ENCODE results near the gene FILIP1. TPM values are rescaled to one million over a fixed set of nuclear protein-coding genes. Genes with fewer than 3 reads are reported as not detected.

The FILIP1 gene
- total and polyA plus RNA-seq, 10 of the 15 experiments (the other 5 are each of a cell fraction or from before 2014, with no cell fraction given) = 0.23 to 2.0 (median 0.44) TPM

DNA sequence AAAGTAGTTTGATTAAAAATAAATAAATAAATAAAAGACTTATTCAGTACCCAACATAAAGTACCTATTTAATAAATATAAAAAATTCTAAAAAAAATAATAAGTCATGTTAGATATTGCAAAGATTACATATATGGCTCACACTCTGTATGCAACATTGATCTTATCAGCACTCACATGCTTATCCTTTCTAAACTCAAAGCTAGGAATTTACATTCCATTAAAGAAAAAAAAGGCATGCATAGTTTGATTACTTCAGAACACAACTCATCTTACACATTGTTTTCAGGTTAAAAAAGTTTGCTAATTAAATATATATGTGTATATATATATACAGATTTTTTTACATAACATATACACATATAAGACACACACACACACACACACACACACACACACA lies 96.4 kb downstream of the FILIP1 start:
- Histone ChIP-seq H2AFZ (ENCODE audit: control insufficient read depth, low read depth, low read length) (no peak overlapping the region), H3K9me3 (replicated peaks; ENCODE audit: control insufficient read depth, insufficient read depth, low read length) (no peaks in the 10 kb centered on the region; the same call in 2 of the 3 replicates), H3K27me3 (replicated peaks in 1 of 2; ENCODE audit: control insufficient read depth in 2 of 2, insufficient read depth in 2 of 2, low read length in 1 of 2) (no peaks in the 10 kb centered on the region), H3K4me3 (no peak overlapping the region), H3K4me1 (ENCODE audit: control insufficient read depth, insufficient read depth, low read length) (no peaks in the 10 kb centered on the region), H3K9ac (ENCODE audit: control insufficient read depth, insufficient read depth, low read length) (no peak overlapping the region), H3K36me3 (ENCODE audit: control insufficient read depth in 2 of 2, insufficient read depth in 2 of 2, low read length in 1 of 2) (no peaks in the 10 kb centered on the region), H4K20me1 (ENCODE audit: control insufficient read depth, insufficient read depth) (no peaks in the 10 kb centered on the region), H3K4me2 (ENCODE audit: control insufficient read depth, insufficient read depth) (no peak overlapping the region), H3K27ac (ENCODE audit: control insufficient read depth, insufficient read depth) (no peak overlapping the region), H3K79me2 (ENCODE audit: control insufficient read depth, insufficient read depth, low read length) (no peaks in the 10 kb centered on the region)
- no peak for DNase-seq (ENCODE audit: low read depth, low spot score)
- ChIA-PET SMC1A (ENCODE audit: uncharacterized antibody, unreplicated experiment) (no interaction called here), RAD21 (ENCODE audit: unreplicated experiment) (no interaction called here), POLR2A (no interaction called here), CTCF (interaction anchor here (1.0 to 1.4 kb wide), 2 partner anchors 112 to 187 kb away, joined by 3 to 4 read pairs; no protein-coding TSS in a partner anchor)
- FAIRE-seq = no peak
- ATAC-seq = no peak
- TF ChIP-seq STAT1 (conservative IDR thresholded peaks at IDR 0.05) = no peak
- no peak for TF ChIP-seq CREB1 (IDR thresholded peaks at IDR 0.05; ENCODE audit: low read depth)
- no peak for TF ChIP-seq SMAD1 (IDR thresholded peaks at IDR 0.05; ENCODE audit: low read depth, partially characterized antibody)
- no peak for TF ChIP-seq NFYA (IDR thresholded peaks at IDR 0.05; ENCODE audit: borderline replicate concordance, low read depth, low read length)
- TF ChIP-seq, protein P1, sequence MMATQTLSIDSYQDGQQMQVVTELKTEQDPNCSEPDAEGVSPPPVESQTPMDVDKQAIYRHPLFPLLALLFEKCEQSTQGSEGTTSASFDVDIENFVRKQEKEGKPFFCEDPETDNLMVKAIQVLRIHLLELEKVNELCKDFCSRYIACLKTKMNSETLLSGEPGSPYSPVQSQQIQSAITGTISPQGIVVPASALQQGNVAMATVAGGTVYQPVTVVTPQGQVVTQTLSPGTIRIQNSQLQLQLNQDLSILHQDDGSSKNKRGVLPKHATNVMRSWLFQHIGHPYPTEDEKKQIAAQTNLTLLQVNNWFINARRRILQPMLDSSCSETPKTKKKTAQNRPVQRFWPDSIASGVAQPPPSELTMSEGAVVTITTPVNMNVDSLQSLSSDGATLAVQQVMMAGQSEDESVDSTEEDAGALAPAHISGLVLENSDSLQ (IDR thresholded peaks at IDR 0.05) = no peak
- TF ChIP-seq RUNX3 (IDR thresholded peaks at IDR 0.05; ENCODE audit: low read length) = no peak
- TF ChIP-seq RAD21 (IDR thresholded peaks at IDR 0.05; ENCODE audit: insufficient read depth, low read depth, low read length) = no peak
- TF ChIP-seq TCF3 (IDR thresholded peaks at IDR 0.05; ENCODE audit: borderline replicate concordance, insufficient read depth, low read depth, low read length) = no peak
- intact Hi-C loops (cut with micrococcal nuclease; ENCODE audit: unreplicated experiment) = no loop called here
- in situ Hi-C loops (cut with MboI) = no loop called here
- no TSS peak for BruUV-seq (replicated peaks)

Data from GM12878 (cell line).